Measurements from ENCODE around the gene OR2V1.
"Not testable (repeated sequence)": the region's sequence is repeated elsewhere in the genome, so short reads cannot be mapped to it uniquely, and the experiment has no call there.

Gene OR2V1

GRCh38 chr5:181101930-181102674, 28.9 kb downstream of the OR2V1 start:
- not testable (repeated sequence) for DNase-seq

GRCh38 chr5:181101030-181101641, 29.8 kb downstream of the OR2V1 start:
- DNase-seq, result not testable (repeated sequence)

GRCh38 chr5:181100121-181100875, 30.7 kb downstream of the OR2V1 start:
- no peak for DNase-seq

GRCh38 chr5:181099602-181100086, 31.3 kb downstream of the OR2V1 start:
- DNase-seq, result no peak

DNA sequence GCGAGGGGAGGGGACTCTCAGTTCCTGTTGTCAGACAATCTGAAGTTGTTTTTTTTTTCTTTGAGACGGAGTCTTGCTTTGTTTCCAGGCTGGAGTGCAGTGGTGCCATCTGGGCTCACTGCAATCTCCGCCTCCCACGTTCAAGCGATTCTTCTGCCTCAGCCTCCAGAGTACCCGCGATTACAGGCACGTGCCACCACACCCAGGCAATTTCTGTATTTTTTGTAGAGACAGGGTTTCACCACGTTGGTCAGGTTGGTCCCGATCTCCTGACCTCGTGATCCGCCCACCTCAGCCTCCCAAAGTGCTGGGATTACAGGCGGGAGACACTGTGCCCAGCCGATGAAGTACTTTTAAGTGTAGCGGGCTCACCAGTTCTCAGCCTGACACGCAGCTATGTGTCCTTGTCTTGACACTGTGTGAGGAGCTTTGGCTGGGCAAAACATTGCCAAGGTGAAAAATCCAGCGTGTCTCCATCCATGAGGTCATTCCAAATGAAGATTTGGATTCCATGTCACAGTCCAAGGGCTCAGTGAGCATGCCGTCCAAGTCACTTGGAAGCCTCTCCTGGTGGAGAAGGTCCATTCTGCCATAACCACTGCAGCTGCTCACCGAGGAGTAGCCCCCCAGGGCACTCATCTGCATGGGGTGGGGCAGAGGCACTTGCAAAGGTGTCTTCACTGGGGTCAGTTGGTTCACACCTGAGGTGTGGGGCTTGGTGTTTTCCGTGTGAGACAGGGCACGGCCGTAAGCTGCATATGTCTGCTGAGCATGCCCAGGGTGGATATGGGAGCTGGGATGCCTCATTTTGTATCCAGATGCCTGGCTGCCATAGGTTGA, 32.0 kb downstream of the OR2V1 start:
- DNase-seq, result no peak

DNA sequence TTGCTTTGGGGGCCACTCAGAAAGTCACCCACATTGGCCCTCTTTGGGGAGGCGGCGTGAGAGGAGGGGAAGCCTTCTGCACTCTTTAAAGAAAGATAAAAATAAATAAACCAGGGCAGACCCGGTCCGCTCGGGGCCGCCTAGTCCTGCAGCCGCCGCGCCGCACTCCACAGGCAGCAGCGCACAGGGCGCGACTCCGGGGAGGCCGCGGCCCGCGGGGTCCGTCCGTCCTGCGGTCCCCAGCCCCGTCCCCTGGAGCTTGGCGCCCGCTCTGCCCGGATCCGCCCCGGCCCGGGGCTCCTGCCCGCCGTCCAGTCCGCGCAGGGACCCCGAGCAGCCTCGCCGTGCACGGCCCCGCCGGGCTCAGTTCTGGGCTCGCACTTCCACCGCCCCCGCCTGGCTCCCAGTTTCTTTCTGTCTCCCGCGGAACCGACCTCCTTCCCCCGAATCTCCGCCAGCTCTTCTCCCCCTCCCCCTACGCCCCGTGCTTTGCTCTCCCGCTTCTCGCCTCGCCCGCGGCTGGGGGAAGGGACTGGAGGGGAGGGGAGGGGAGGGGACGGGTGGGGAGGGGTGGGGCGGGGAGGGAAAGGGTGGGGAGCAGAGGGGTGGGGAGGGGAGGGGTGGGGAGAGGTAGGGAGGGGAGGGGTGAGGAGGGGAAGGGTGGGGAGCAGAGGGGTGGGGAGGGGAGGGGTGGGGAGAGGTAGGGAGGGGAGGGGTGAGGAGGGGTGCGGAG, 33.0 kb downstream of the OR2V1 start:
- DNase-seq, result not testable (repeated sequence)

- not testable (repeated sequence) for DNase-seq
These were observed 33.6 kb downstream of the OR2V1 start for GRCh38 chr5:181097383-181097753.

GRCh38 chr5:181096721-181097382, 34.1 kb downstream of the OR2V1 start:
- not testable (repeated sequence) for DNase-seq

GRCh38 chr5:181095162-181095561, 35.8 kb downstream of the OR2V1 start:
- not testable (repeated sequence) for DNase-seq

DNA sequence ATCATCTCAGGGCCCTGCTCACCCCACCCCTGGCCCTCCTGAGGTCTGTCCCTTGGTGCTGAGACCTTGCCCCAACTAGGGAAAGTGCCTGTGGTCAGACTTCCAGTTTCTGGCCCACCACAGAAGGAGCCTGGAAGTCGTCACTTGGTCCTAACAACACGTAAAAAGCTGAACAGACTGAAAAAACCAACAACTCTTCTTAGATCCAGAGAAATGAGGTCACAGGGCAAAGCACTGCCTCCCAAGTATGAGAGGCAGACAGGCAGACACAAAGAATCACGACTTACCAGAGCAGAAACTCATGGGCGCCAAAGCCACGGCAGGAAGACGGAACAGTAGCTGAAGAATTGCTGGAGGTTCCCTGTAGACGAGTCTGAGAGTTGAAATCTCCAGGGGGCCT, 38.5 kb downstream of the OR2V1 start:
- DNase-seq, result no peak

DNA sequence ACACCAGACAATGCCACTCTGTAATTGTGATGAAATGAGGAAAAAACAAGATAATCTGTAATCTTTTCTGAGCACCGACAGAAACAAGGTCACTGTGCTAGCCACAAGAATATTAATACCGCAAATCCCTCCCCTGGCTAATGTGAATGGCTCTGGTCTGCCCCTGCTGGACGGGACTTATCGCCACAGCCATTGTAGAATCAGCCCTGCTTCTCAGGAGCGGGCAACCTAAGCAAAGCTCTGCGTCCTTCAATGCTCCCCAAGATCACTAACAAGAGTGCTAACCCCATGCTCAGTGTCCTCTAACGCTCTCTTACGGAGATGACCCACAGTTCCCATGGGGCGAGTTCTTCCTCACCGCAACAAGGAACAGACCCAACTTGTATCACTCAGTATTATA, 42.7 kb downstream of the OR2V1 start:
- no peak for DNase-seq

- DNase-seq, result no peak
These were observed 43.7 kb downstream of the OR2V1 start for GRCh38 chr5:181087309-181087708.

DNA sequence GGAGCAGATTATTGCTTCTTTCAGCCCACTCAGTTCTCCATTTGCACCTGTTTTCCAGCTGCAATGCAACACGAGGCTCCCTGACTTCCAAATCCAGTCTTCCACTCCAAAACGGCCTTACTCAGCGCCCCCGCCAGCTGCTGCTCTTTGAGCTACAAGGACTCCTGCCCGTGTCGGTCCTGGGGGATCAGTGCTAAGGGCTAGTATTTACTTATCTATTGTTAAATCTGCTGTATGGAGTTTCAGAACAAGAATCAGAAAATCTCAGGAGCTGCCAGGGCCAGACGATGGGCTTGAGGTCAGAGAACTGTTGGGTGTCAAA, 44.1 kb downstream of the OR2V1 start:
- DNase-seq, result no peak

DNA sequence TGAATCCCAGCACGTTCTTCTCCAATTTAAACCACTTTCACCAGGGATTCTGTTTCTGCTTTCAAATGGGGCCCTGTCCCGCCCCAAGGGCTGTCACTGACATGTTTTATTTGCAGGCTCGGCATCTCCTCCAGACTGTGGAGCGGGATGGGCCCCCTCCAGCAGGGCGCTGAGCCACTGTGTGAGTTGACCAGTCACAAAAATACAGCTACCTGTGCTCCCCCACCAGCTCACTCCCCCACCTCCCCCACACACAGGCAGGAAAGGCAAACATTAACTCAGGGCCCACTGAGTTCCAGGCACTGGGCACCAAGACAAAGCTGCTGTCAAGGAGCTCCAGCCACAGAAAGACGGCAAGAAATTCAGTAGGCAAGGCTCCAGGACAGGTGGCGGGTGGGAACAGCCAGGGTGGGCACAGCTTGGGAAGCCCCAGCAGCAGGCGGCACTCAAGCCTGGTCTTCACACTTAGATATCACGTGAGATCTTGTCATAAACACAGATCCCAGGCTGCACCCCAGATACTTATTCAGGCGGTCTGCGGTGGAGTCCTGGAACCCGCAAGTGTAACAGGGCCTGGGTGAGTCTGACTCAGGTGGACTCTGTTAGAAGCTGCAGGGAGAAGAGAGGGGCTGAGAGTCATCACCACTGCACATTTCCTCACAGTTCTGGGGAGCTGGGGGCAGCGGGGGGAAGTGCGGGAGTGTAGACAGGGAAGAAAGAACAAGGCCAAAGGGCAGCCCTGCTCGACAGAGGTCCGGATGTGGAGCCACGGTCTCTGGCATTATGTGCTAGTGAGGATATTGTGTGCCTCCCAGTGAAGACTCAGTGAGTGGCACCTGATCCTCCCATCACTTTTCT, 44.7 kb downstream of the OR2V1 start:
- no peak for DNase-seq

GRCh38 chr5:181084621-181085195, 46.3 kb downstream of the OR2V1 start:
- DNase-seq, result no peak

- DNase-seq, result no peak
These were observed 49.0 kb downstream of the OR2V1 start for GRCh38 chr5:181081989-181082388.

DNA sequence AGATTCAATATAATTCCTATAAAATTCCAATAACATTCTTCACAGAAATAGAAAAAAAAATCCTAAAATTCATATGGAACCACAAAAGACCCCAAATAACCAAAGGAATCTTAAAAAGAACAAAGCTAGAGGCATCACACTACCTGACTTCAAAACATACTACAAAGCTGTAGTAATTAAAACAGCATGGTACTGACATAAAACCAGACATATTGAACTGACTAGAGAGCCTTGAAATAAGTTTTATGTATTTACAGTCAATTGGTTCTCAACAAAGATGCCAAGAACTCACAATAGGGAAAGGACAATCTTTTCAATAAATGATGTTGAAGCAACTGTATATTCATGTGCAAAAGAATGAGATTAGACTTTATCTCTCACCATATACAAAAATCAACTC, 54.0 kb downstream of the OR2V1 start:
- no peak for DNase-seq

Data from NCI-H526 treated with DMSO at 0.1 percent for 48 hours (cell line).